GM08714 (cell line): Measurements from ENCODE around the gene PLB1.

ENCODE experiments used
- H3K4me3 ChIP-seq: fragments of 200-500 bp; sonication (Bioruptor generic); 2 replicates; pipeline ENCODE4 v1.5.1; 2014; ENCODE audit warnings: mild to moderate bottlenecking, low read length, inconsistent platforms
- ZNF274 ChIP-seq: IDR thresholded peaks from 2 replicates; pipeline ENCODE4 v1.6.1; 2012; ENCODE audit warnings: mild to moderate bottlenecking, low read depth, low read length

Gene PLB1

GRCh38 chr2:28626376-28626775 is 130.5 kb downstream of the PLB1 start:
- TF ChIP-seq ZNF274, result no peak
- H3K4me3 ChIP-seq, result no peak overlapping the region

GRCh38 chr2:28626891-28627421 is 131.1 kb downstream of the PLB1 start:
- no peak for TF ChIP-seq ZNF274
- H3K4me3 ChIP-seq, result no peak overlapping the region

DNA sequence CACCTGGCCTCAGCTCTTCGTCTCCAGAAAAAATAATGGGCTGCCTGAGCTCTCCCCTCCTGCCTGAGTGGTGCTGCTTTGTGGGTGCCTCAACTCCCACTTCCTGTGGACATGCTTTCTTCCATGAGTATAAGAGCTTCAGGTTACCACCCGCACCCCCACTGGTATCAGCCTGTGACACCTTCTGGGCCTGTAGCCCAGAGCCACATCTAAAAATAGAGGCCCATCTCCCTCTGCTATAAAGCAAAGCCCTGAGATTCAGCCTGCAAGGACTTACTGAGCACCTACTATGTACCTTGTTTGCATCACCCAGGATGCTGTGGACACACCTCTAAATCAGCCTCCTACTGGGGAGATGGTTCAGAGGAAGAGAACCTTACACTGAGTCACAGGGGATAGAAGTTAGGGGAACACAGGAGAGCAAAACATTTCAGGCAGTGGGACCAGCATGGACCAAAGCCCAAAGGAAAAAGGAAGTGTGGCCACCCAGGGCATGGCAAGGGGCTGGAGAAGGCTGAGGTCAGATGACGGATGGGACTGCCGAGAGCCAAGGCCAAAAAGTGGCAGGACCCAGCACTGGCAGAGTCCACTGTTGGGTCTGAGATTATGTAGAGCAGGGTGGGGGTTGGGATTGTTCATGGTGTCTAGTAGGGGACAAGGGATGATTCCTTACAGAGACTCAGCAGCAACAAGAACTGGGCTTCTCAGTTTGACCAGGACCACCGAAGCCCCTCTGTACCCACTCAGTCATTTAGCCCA is 132.0 kb downstream of the PLB1 start:
- TF ChIP-seq ZNF274, result no peak
- H3K4me3 ChIP-seq, result no peak overlapping the region

DNA sequence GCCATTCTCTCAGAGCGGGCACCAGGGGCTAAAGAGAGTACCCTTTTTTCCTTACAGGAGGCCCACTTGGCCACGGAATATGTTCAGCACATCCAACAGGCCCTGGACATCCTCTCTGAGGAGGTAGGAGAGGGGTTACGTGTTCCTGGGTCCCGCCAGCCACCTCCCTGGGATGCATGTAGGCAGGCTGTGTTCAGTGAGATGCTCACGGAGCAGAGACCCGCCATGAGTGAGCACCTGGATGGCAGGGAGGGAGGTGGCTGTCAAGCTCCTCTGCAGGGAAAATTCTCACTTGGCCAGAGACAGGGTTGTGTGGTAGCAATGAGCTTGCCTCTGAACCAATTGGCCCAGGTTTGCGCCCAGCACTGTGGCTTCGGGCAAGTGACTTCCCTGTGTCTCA is 132.6 kb downstream of the PLB1 start:
- H3K4me3 ChIP-seq, result no peak overlapping the region
- TF ChIP-seq ZNF274, result no peak

- H3K4me3 ChIP-seq, result no peak overlapping the region
- no peak for TF ChIP-seq ZNF274
Measured at GRCh38 chr2:28628987-28629386, 133.1 kb downstream of the PLB1 start.

- TF ChIP-seq ZNF274, result no peak
- no peak overlapping the region for H3K4me3 ChIP-seq
Measured at GRCh38 chr2:28629910-28630309, 134.1 kb downstream of the PLB1 start.

- no peak for TF ChIP-seq ZNF274
- H3K4me3 ChIP-seq, result no peak overlapping the region
Measured at GRCh38 chr2:28630341-28630740, 134.5 kb downstream of the PLB1 start.

- no peak for TF ChIP-seq ZNF274
- no peak overlapping the region for H3K4me3 ChIP-seq
Measured at GRCh38 chr2:28631514-28632206, 135.8 kb downstream of the PLB1 start.

- H3K4me3 ChIP-seq, result no peak overlapping the region
- TF ChIP-seq ZNF274, result no peak
Measured at GRCh38 chr2:28632791-28633190, 136.9 kb downstream of the PLB1 start.

DNA sequence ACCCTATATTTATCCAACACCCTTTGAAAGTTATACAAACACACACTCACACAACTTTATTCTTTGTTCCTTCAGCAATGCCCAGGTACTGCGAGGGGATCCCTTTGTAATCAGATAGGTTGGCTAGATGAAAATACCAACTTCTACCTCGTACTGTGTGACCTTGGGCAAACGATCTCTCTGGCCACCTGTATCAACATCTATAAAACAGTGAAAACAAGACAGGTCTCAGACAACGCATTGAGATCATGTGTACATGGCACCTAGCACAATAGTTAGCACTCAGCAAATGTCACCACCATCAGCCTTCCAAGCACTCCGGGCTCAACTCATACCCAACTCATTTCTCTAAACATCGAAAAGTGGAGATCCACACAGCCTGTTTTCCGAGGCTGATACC is 137.3 kb downstream of the PLB1 start:
- TF ChIP-seq ZNF274, result no peak
- H3K4me3 ChIP-seq, result no peak overlapping the region

GRCh38 chr2:28633746-28634145 is 137.9 kb downstream of the PLB1 start:
- no peak for TF ChIP-seq ZNF274
- no peak overlapping the region for H3K4me3 ChIP-seq

- H3K4me3 ChIP-seq, result no peak overlapping the region
- TF ChIP-seq ZNF274, result no peak
Measured at GRCh38 chr2:28635191-28635611, 139.3 kb downstream of the PLB1 start.

DNA sequence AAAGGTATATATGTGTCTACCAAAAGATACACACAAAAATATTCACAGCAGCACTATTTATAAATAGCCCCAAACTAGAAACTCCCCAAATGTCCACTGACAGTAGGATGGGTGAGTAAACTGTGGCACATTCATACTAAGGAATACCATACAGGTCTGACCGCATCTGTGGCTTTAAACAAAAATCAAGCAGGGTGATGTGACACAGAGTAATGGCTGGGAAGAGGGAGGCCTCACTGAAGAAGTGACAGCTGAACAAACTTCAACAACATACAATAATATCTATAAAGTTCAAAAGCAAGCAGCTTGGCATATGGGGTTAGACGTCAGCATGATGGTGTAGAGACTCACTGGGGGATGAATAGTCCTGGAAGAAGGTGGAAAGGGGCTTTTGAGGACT is 140.6 kb downstream of the PLB1 start:
- no peak overlapping the region for H3K4me3 ChIP-seq
- TF ChIP-seq ZNF274, result no peak

- TF ChIP-seq ZNF274, result no peak
Measured at GRCh38 chr2:28637066-28638047, 141.5 kb downstream of the PLB1 start.

More at GRCh38 chr2:28637066-28638047, 141.5 kb downstream of the PLB1 start:
- no peak overlapping the region for H3K4me3 ChIP-seq
